ENCODE measurements around the gene CTTNBP2.

DNA sequence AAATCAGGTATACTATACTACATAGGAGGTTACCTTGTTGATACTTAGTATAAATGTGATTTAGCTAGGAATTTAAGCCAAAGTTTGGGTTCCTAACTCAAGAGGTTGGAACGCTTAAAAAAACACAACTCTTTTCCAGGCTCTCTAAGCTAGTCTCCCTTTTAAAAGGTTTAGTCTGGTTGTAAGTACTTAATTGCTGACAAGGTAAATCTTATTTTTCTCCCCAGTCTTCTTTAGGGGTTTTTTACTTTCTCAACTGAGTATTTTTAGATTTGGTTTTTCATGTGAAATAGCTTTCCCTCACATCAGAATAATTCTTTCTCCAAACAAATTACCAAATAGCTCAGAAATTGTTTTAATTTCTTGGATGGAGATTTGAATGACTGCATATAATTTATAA lies 20.8 kb upstream of the CTTNBP2 start:
- TF ChIP-seq, protein P1, sequence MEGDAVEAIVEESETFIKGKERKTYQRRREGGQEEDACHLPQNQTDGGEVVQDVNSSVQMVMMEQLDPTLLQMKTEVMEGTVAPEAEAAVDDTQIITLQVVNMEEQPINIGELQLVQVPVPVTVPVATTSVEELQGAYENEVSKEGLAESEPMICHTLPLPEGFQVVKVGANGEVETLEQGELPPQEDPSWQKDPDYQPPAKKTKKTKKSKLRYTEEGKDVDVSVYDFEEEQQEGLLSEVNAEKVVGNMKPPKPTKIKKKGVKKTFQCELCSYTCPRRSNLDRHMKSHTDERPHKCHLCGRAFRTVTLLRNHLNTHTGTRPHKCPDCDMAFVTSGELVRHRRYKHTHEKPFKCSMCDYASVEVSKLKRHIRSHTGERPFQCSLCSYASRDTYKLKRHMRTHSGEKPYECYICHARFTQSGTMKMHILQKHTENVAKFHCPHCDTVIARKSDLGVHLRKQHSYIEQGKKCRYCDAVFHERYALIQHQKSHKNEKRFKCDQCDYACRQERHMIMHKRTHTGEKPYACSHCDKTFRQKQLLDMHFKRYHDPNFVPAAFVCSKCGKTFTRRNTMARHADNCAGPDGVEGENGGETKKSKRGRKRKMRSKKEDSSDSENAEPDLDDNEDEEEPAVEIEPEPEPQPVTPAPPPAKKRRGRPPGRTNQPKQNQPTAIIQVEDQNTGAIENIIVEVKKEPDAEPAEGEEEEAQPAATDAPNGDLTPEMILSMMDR (IDR thresholded peaks at IDR 0.05) = no peak
- TF ChIP-seq POLR2A (IDR thresholded peaks at IDR 0.05) (no peak), POLR2AphosphoS5 (IDR thresholded peaks at IDR 0.05) (no peak)

Data from prostate gland (tissue), 2 donors.